IMR-90 (cell line): Measurements from ENCODE around the gene CDH13. TPM values are rescaled to one million over a fixed set of nuclear protein-coding genes. Genes with fewer than 3 reads are reported as not detected.

Experiments
- ATAC-seq: fragments of 200-7000 bp; cut with Tn5 transposase; 2 replicates; pipeline ENCODE4 v1.9.1; 2020; ENCODE audit warnings: low read depth, mild to moderate bottlenecking, moderate library complexity
- BruUV-seq: library from RNA; stranded (reverse); fragments of 400-500 nt; replicated peaks from 2 replicates; lab custom pipeline; 2021; lab: Mats Ljungman, UMichigan
- CTCF ChIA-PET: fragments of 300-600 bp; formaldehyde crosslinking; extraction: SDS; loops from one replicate; lab custom pipeline; 2021; ENCODE audit warnings: antibody characterized with exemption; lab: Yijun Ruan, JAX
- POLR2A ChIA-PET: fragments of 300-600 bp; sonication (Branson Sonifier 250); formaldehyde crosslinking; loops from one replicate; lab custom pipeline; 2022; ENCODE audit warnings: antibody characterized with exemption; ENCODE audit not compliant: unreplicated experiment; lab: Charles Lee
- DNase-seq: peaks from one replicate; pipeline ENCODE4 v3.0.0; 2013
- H2AFZ ChIP-seq: replicated peaks from 2 replicates; pipeline ENCODE3; 2013; ENCODE audit warnings: low read length, mild to moderate bottlenecking; ENCODE audit not compliant: poor library complexity
- H2AK5ac ChIP-seq: 2 replicates; pipeline ENCODE4 v1.6.1; 2013; ENCODE audit warnings: low read depth, low read length, inconsistent platforms
- H2AK9ac ChIP-seq: replicated peaks from 2 replicates; pipeline ENCODE3; 2013; ENCODE audit warnings: mild to moderate bottlenecking, low read depth, low read length, moderate library complexity; ENCODE audit not compliant: poor library complexity
- H2BK120ac ChIP-seq: 2 replicates; pipeline ENCODE4 v1.6.1; 2013; ENCODE audit warnings: low read depth, low read length, inconsistent platforms
- H2BK15ac ChIP-seq: 3 replicates; pipeline ENCODE4 v1.6.1; 2013; ENCODE audit warnings: low read depth, low read length, inconsistent platforms
- H2BK20ac ChIP-seq: 2 replicates; pipeline ENCODE4 v1.6.1; 2013; ENCODE audit warnings: low read depth, mild to moderate bottlenecking, inconsistent platforms, low read length, moderate library complexity
- H2BK5ac ChIP-seq: 2 replicates; pipeline ENCODE4 v1.6.1; 2013; ENCODE audit warnings: mild to moderate bottlenecking, low read depth, low read length, inconsistent platforms; ENCODE audit not compliant: poor library complexity, severe bottlenecking
- H3K14ac ChIP-seq: replicated peaks from 2 replicates; pipeline ENCODE4 v1.6.1; 2013; ENCODE audit warnings: low read depth, low read length, inconsistent platforms
- H3K18ac ChIP-seq: 2 replicates; pipeline ENCODE4 v1.6.1; 2013; ENCODE audit warnings: low read depth, low read length, control low read depth
- H3K23ac ChIP-seq: 2 replicates; pipeline ENCODE4 v1.6.1; 2013; ENCODE audit warnings: low read depth, low read length, inconsistent platforms
- H3K27ac ChIP-seq: 2 replicates; pipeline ENCODE4 v1.5.1; 2013; ENCODE audit warnings: mild to moderate bottlenecking, control low read depth, low read length; ENCODE audit not compliant: insufficient read depth
- H3K27me3 ChIP-seq: 2 replicates; pipeline ENCODE4 v1.6.1; 2013; ENCODE audit warnings: low read length; ENCODE audit not compliant: control insufficient read depth, insufficient read depth
- H3K36me3 ChIP-seq: 2 replicates; pipeline ENCODE4 v1.6.1; 2013; ENCODE audit warnings: low read length, mixed read lengths; ENCODE audit not compliant: control insufficient read depth, insufficient read depth
- H3K4ac ChIP-seq: 2 replicates; pipeline ENCODE4 v1.6.1; 2013; ENCODE audit warnings: low read depth, low read length, inconsistent platforms
- H3K4me1 ChIP-seq: 2 replicates; pipeline ENCODE4 v1.6.1; 2013; ENCODE audit warnings: low read length, mixed read lengths; ENCODE audit not compliant: control insufficient read depth, insufficient read depth
- H3K4me2 ChIP-seq: 2 replicates; pipeline ENCODE4 v1.6.1; 2013; ENCODE audit warnings: low read depth, mild to moderate bottlenecking, control low read depth, low read length, moderate library complexity
- H3K4me3 ChIP-seq: 2 replicates; pipeline ENCODE4 v1.5.1; 2013; ENCODE audit warnings: low read depth, mild to moderate bottlenecking, control low read depth, low read length, moderate library complexity; ENCODE audit not compliant: insufficient read depth
- H3K56ac ChIP-seq: 2 replicates; pipeline ENCODE4 v1.6.1; 2013; ENCODE audit warnings: low read length, inconsistent platforms; ENCODE audit not compliant: insufficient read depth; ENCODE audit errors: extremely low read depth
- H3K79me1 ChIP-seq, 2 experiments: 2 replicates each; pipeline ENCODE4 v1.6.1; 2013; ENCODE audit warnings: low read length in 2 of 2, inconsistent platforms in 1 of 2, low read depth in 1 of 2
- H3K9ac ChIP-seq: 2 replicates; pipeline ENCODE4 v1.6.1; 2013; ENCODE audit warnings: low read depth, low read length, control low read depth
- H3K9me1 ChIP-seq: 2 replicates; pipeline ENCODE4 v1.6.1; 2013; ENCODE audit warnings: low read length, inconsistent platforms; ENCODE audit not compliant: insufficient read depth
- H3K9me3 ChIP-seq: 2 replicates; pipeline ENCODE4 v1.6.1; 2013; ENCODE audit warnings: low read length; ENCODE audit not compliant: control insufficient read depth, insufficient read depth
- H4K20me1 ChIP-seq: 2 replicates; pipeline ENCODE4 v1.6.1; 2013; ENCODE audit warnings: low read length, inconsistent platforms; ENCODE audit not compliant: insufficient read depth
- H4K5ac ChIP-seq: 2 replicates; pipeline ENCODE4 v1.6.1; 2013; ENCODE audit warnings: mild to moderate bottlenecking, low read depth, low read length, control low read depth
- H4K8ac ChIP-seq, 2 experiments: 2 replicates each; pipeline ENCODE4 v1.6.1; 2013; ENCODE audit warnings: low read depth in 2 of 2, low read length in 2 of 2, control low read depth in 1 of 2, inconsistent platforms in 1 of 2
- H4K91ac ChIP-seq: 2 replicates; pipeline ENCODE4 v1.6.1; 2013; ENCODE audit warnings: low read depth, low read length, inconsistent platforms; ENCODE audit not compliant: insufficient read depth
- BHLHE40 ChIP-seq: fragments of 150-350 bp; IDR thresholded peaks from 2 replicates; pipeline ENCODE4 v1.6.1; 2016; ENCODE audit warnings: mild to moderate bottlenecking, low read depth, low read length
- FOS ChIP-seq: fragments of 150-350 bp; IDR thresholded peaks from 2 replicates; pipeline ENCODE4 v1.6.1; 2016; ENCODE audit warnings: low read depth, low read length
- MAZ ChIP-seq: IDR thresholded peaks from 2 replicates; pipeline ENCODE4 v1.6.1; 2012; ENCODE audit warnings: low read depth, mild to moderate bottlenecking, low read length, improper control_type of control experiment, moderate library complexity, borderline replicate concordance
- NFE2L2 ChIP-seq: fragments of 150-350 bp; IDR thresholded peaks from 2 replicates; pipeline ENCODE4 v1.6.1; 2016; ENCODE audit warnings: low read depth, mild to moderate bottlenecking, low read length
- RFX5 ChIP-seq: IDR thresholded peaks from 2 replicates; pipeline ENCODE4 v1.8.0; 2012; ENCODE audit warnings: low read depth, mild to moderate bottlenecking, low read length, moderate library complexity
- SMC3 ChIP-seq: fragments of 150-350 bp; IDR thresholded peaks from 2 replicates; pipeline ENCODE4 v1.6.1; 2016; ENCODE audit warnings: low read depth, mild to moderate bottlenecking, antibody characterized with exemption, low read length, moderate library complexity
- WGBS, 2 experiments: methylation state at CpG; one replicate each; pipeline versions ENCODE4 v1.1.5 to v1.1.7; 2013; ENCODE audit warnings: missing lambda C conversion rate in 2 of 2; ENCODE audit not compliant: insufficient read length in 1 of 2; ENCODE audit errors: extremely low coverage in 2 of 2; 5-methylcytosine and 5-hydroxymethylcytosine counted together
- dilution Hi-C: fragments of 300-500 bp; cut with HindIII; formaldehyde crosslinking; loops from one replicate; pipeline ENCODE4 v1.14.3; 2018; ENCODE audit warnings: low sequenced_read_pairs; ENCODE audit not compliant: unreplicated experiment
- in situ Hi-C: fragments of 300-500 bp; cut with MboI; formaldehyde crosslinking; loops from 3 replicates; pipeline ENCODE4 v1.14.3; 2019; ENCODE audit warnings: low sequenced_read_pairs, inconsistent platforms, mixed read lengths
- intact Hi-C: fragments of 100-400 bp; cut with micrococcal nuclease; formaldehyde crosslinking; loops from 2 replicates; pipeline ENCODE4 v1.10.0; 2022
- polyA plus RNA-seq, 3 experiments: library from polyadenylated mRNA; depleted of rRNA; stranded (reverse); fragments of >200 nt; gene quantifications; 2 replicates each; pipeline ENCODE4 v1.2.3, GENCODE V29; 2012; ENCODE audit warnings: low replicate concordance in 1 of 3
- total RNA-seq: library from RNA; depleted of rRNA; stranded (reverse); fragments of >200 nt; gene quantifications from 2 replicates; pipeline ENCODE4 v1.2.3, GENCODE V29; 2012
- TF ChIP-seq, protein P1 (sequence below): fragments of 150-350 bp; IDR thresholded peaks from 2 replicates; pipeline ENCODE4 v1.6.1; 2017; ENCODE audit warnings: mild to moderate bottlenecking, antibody characterized with exemption, low read length, low read depth
- TF ChIP-seq, protein P2 (sequence below): fragments of 150-350 bp; IDR thresholded peaks from 2 replicates; pipeline ENCODE4 v1.6.1; 2016; ENCODE audit warnings: low read depth, mild to moderate bottlenecking, low read length, moderate library complexity, borderline replicate concordance

CDH13 gene
- total and polyA plus RNA-seq, 2 of the 4 experiments (the other 2 are of a cell fraction): 61.6 to 74.7 TPM

DNA sequence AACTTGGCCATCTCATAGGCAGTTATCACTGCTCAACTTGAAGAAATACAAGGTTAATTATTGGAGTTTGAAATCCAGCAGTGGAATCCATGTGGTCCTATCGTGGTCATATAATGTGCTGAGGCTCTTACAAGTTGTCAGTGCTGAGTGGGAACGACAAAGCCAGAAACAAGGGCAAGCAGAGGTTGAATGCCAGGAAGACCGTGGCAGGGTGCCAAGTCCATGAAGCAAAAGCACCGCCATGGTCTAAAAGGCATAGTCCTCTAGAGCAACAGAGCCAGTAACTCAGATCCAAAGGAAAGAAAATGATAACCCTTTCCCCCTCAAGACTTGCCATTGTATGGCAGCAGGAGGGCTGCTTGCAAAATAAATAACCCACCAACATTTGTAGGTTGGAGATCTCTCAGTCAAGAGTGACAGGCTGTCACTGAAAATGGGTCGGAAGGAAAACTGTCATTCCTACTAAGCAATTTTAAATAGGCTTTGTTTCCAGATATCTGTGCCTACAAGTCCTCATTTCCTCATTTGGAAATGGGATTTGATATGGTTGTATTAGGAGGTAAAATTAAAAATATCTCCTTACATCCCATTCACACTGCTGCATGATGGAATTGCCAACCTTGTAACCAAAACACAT, 1144.7 kb downstream of the CDH13 start:
- Histone ChIP-seq H3K27me3 (no peaks in the 10 kb centered on the region), H3K14ac (no peak overlapping the region), H3K4me1 (no peaks in the 10 kb centered on the region), H3K18ac (no peak overlapping the region), H2BK20ac (no peak overlapping the region), H2AFZ (no peak overlapping the region), H3K9me1 (no peaks in the 10 kb centered on the region), H3K23ac (no peak overlapping the region), H2BK120ac (no peak overlapping the region), H3K4me2 (no peak overlapping the region), H2AK5ac (no peak overlapping the region), H3K79me1 (no peaks in the 10 kb centered on the region), H3K36me3 (no peaks in the 10 kb centered on the region), H3K9ac (no peak overlapping the region), H4K20me1 (no peaks in the 10 kb centered on the region), H3K9me3 (no peaks in the 10 kb centered on the region), H3K4ac (no peak overlapping the region), H4K5ac (no peak overlapping the region), H4K91ac (no peak overlapping the region), H3K4me3 (no peak overlapping the region), H2AK9ac (no peak overlapping the region), H2BK15ac (no peak overlapping the region), H4K8ac (no peak overlapping the region), H2BK5ac (no peak overlapping the region), H3K56ac (no peak overlapping the region), H3K27ac (no peak overlapping the region)
- ChIA-PET POLR2A (no interaction called here), CTCF (no interaction called here)
- in situ Hi-C loops (no loop called here), dilution Hi-C loops (no loop called here), intact Hi-C loops (no loop called here)
- no TSS peak for BruUV-seq
- TF ChIP-seq, protein P1, sequence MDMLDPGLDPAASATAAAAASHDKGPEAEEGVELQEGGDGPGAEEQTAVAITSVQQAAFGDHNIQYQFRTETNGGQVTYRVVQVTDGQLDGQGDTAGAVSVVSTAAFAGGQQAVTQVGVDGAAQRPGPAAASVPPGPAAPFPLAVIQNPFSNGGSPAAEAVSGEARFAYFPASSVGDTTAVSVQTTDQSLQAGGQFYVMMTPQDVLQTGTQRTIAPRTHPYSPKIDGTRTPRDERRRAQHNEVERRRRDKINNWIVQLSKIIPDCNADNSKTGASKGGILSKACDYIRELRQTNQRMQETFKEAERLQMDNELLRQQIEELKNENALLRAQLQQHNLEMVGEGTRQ: no peak
- TF ChIP-seq FOS: no peak
- no peak for TF ChIP-seq SMC3
- no peak for TF ChIP-seq NFE2L2
- TF ChIP-seq RFX5: no peak
- no peak for TF ChIP-seq BHLHE40
- TF ChIP-seq, protein P2, sequence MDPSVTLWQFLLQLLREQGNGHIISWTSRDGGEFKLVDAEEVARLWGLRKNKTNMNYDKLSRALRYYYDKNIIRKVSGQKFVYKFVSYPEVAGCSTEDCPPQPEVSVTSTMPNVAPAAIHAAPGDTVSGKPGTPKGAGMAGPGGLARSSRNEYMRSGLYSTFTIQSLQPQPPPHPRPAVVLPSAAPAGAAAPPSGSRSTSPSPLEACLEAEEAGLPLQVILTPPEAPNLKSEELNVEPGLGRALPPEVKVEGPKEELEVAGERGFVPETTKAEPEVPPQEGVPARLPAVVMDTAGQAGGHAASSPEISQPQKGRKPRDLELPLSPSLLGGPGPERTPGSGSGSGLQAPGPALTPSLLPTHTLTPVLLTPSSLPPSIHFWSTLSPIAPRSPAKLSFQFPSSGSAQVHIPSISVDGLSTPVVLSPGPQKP: no peak
- TF ChIP-seq MAZ: no peak
- no CpG with 5 or more reads among the region's 5 CpGs for WGBS, 2 experiments
- no peak for ATAC-seq
- no peak for DNase-seq
